HL-60 (cell line): Measurements from ENCODE around the gene RTN4RL2.

ENCODE experiments used
- CTCF ChIP-seq: IDR thresholded peaks from one replicate; pipeline ENCODE4 v1.5.1; 2011; ENCODE audit warnings: low read length, control low read depth, inconsistent platforms; ENCODE audit not compliant: insufficient read depth
- GABPA ChIP-seq: IDR thresholded peaks from 2 replicates; pipeline ENCODE4 v1.6.1; 2012; ENCODE audit warnings: low read depth
- POLR2AphosphoS5 ChIP-seq: IDR thresholded peaks from 2 replicates; pipeline ENCODE4 v1.6.1; 2012; ENCODE audit warnings: low read depth
- REST ChIP-seq: IDR thresholded peaks from 2 replicates; pipeline ENCODE4 v1.6.1; 2012; ENCODE audit warnings: low read depth; ENCODE audit not compliant: insufficient replicate concordance

- TF ChIP-seq CTCF = no peak
- TF ChIP-seq POLR2AphosphoS5 = no peak
- no peak for TF ChIP-seq GABPA
- TF ChIP-seq REST = no peak
Measured at GRCh38 chr11:57426439-57426928, 33.8 kb upstream of the RTN4RL2 start.
